ENCODE data around the gene KDM3B.

DNA sequence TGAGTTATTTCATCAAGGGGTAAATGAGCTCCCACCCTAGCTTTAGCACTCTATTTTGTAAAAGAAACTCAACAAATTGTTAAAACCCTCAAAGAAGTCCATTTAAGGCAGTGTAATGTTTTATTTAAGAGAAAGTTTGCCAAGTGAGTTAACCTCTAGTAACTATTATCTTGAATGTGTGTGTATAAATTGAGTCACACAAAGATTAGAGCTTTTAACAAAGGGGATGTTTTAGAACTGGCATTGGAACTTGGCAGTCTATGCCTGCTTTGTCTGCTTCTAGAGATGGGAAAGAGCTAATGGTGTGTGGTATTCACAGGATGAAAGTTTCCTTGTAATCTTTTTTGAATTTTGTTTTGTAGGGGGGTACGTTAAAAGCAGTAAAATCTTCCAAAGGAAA, 33.2 kb downstream of the KDM3B start:
- TF ChIP-seq, protein P1, sequence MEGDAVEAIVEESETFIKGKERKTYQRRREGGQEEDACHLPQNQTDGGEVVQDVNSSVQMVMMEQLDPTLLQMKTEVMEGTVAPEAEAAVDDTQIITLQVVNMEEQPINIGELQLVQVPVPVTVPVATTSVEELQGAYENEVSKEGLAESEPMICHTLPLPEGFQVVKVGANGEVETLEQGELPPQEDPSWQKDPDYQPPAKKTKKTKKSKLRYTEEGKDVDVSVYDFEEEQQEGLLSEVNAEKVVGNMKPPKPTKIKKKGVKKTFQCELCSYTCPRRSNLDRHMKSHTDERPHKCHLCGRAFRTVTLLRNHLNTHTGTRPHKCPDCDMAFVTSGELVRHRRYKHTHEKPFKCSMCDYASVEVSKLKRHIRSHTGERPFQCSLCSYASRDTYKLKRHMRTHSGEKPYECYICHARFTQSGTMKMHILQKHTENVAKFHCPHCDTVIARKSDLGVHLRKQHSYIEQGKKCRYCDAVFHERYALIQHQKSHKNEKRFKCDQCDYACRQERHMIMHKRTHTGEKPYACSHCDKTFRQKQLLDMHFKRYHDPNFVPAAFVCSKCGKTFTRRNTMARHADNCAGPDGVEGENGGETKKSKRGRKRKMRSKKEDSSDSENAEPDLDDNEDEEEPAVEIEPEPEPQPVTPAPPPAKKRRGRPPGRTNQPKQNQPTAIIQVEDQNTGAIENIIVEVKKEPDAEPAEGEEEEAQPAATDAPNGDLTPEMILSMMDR (IDR thresholded peaks at IDR 0.05; ENCODE audit: low read length), result no peak
- no peak for TF ChIP-seq EZH2 (optimal IDR thresholded peaks at IDR 0.05; ENCODE audit: low read depth, low read length)
- no peak for TF ChIP-seq EZH2phosphoT487 (IDR thresholded peaks at IDR 0.05; ENCODE audit: low read length)
